HG03460 (cell line): ENCODE measurements around the gene NCAM1.
"Not testable (repeated sequence)": the region's sequence is repeated elsewhere in the genome, so short reads cannot be mapped to it uniquely, and the experiment has no call there.

Experiments
- ATAC-seq: cut with Tn5 transposase; IDR thresholded peaks from one replicate; pipeline ENCODE4 v1.9.1; 2021; ENCODE audit not compliant: unreplicated experiment

Gene NCAM1

DNA sequence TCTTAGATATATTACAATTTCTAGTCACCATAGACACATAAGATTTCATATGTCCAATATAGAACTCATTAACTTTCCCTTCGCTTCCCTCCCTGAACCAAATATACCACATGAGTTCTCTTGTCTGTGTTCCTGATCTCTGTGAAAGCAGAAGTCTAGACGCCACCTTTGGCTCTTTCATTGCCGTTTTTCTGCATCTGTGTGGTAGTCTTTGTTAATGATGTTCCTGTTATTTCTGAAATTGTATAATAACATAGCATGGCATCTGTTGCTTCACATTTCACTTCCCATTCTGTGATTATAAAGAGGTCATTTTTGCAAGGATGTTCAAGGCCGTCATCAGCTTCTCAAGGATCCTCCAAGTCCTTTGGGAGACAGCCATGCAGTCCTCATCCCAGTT, 58.5 kb downstream of the NCAM1 start:
- ATAC-seq = no peak

DNA sequence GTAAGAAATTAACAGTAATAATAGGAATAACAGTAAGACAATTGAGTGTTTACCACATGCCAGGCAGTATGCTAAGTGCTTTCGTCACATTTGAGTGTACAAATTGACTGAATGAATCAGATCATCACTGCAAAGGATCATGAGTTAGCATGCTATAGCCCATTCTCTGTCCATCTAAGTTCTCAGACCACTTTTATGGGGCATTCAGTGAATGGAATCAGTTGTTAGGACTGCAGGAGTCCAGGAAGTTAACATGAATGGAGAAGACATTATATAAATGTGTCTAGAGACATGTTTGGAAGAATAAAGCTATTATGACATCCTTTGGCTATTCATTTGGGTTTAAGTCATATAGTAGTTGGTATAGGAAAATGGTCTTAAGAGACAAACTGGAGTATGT, 59.9 kb downstream of the NCAM1 start:
- ATAC-seq = no peak

DNA sequence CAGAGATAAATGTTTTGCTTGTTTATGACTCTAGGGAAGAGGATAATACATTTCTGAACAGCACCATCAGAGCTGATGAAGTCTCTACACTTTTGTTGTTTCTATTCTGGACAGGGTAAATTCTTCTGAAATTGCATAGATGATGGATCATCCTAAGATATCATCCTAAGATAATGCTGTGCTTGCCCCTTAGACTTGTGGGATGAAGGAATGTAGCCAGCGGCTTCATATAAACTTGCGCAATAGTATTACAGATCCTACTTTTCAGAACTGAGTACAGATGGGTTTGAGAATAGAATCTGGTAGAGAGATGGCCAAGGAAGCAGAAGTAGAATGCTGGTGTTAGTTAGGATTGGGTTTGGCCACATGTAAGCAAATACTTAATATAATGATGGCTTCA, 61.0 kb downstream of the NCAM1 start:
- ATAC-seq = no peak

DNA sequence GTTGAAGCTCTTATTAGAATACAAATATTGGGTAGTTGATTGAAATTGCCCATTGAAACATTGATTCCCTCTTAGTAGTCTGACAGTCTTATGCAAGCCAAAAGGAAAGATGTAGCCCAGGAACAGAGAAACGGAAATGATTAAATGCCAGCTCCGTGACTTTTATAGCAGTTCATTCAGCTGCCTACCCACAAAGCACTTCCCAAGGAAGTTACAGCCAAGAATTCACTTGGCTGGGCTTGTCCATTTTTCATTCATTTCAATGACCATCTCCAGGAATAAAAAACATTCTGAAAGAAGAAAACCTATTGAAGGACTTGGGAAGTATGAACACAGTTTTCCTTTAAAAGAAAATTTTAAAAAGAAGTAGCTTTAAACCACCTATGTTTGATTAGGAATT, 62.0 kb downstream of the NCAM1 start:
- no peak for ATAC-seq

GRCh38 chr11:113023986-113024385, 62.8 kb downstream of the NCAM1 start:
- no peak for ATAC-seq

- no peak for ATAC-seq
Measured at GRCh38 chr11:113026778-113027177, 65.6 kb downstream of the NCAM1 start.

GRCh38 chr11:113034576-113034975, 73.4 kb downstream of the NCAM1 start:
- no peak for ATAC-seq

- ATAC-seq = no peak
Measured at GRCh38 chr11:113035708-113036107, 74.5 kb downstream of the NCAM1 start.

DNA sequence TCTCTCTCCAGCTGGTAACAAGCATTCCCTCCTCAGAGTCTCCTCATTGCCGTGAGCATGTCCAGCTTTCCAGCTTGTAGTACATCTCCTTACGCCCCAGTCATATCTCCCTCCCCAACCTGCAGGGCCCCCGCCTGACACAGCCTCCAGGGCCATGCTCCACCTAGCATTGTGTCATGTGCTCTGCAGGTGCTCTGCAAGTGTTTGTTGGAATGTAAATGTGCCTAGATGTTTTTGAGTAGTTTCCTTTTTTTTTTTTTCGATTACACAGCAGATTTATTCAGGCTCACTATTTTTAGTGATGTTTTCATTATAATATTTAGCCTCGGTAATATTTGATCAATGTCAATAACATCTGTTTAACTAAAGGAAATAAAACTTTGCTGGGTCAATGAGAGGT, 82.5 kb downstream of the NCAM1 start:
- no peak for ATAC-seq

DNA sequence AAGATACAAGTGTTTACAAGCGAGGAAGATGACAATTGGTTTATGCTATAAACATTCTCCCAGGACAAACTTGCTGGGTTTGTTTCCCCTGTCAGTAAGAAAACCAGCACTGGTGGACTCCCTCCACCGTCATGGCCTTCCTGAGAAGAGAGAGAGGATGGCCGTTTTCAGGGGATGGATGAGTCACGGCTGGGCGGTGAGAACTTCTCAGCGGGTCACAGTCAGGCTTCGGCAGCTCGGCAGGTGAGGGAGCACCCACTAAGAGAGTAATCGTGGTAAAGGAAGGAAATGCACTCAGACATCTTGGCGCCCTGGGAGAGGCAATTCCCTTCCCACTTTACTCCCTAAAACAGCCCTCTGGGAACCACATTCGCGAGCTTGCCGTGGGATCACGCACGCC, 83.9 kb downstream of the NCAM1 start:
- ATAC-seq = no peak

DNA sequence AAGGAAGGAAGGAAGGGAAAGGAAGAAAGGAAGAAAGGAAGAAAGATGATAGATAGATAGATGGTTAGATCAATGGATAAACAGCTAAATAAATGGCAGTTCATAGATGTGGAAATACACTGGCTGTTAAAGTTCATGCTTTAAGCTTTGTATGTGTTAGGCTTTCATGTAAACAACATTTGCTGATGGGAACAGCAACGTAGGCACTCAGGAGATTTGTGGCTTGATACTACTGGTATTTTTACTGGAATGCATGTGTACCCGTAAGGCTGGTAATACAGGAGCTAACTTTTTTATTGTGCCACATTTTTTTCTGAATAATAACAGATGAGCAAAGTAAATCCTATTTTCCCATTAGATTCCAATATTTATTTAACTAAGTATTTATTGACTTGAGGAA, 85.6 kb downstream of the NCAM1 start:
- no peak for ATAC-seq

DNA sequence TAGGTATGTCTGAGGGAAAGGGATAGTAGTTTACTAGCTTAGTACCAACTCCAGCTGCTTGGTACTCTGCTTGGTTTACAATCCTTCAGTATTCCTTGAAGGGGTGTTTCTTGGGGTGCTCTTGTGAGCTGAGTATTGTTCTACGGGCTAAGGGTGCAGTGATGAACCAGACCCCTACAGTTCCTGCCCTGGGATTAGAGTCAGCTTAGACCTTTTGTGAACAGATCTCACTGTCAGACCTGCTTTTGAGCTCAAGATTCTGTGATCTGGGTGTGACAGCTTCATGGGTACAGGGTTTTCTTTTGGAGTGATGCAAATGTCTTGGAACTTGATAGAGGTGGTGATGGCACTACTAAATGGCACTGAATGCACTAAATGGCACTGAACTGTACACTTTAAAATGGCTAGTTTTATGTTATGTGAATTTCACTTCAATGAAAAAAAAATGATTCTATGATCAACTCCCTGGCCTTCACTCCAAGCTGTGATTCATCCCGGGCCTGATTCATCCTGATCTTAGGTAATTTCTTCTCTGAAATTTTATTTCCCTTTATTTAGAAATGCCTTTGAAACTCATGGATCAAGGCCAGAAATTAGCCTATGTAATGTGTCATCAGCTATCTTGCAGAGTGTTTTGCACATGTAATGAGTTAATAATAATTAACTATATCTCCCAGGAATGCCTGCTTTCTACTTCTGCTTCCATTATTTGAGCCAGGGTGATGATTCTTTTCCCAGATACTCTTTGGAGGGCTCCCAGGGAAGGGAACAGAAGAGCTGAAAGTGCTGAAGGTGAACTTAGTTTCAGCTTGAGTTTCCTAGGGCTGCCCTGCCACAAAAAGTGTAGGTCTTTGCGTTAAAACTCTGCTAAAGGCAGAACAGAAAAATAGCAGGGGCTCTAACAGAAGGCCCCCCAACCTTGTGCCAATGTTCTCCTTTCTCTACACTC, 87.9 kb downstream of the NCAM1 start:
- ATAC-seq = no peak

GRCh38 chr11:113053042-113053441, 91.8 kb downstream of the NCAM1 start:
- ATAC-seq = not testable (repeated sequence)

DNA sequence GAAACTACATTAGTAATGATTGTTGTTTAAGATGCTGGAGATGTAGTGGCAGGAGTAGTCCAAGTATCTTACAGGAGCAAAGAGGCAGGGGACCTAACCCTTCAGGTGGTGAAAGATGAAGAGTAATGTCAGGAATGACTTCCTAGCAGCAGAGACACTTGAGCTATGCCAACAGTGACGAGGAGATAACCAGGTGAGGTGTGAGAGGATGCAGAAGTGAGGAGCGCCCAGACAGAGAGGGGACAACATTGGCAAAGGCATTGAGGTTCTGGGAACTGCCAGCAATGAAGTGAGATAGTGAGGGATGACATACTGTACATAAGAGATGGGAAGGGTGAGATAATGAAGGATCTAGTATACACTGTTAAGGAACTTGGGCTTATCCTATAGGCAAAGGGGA, 95.8 kb downstream of the NCAM1 start:
- ATAC-seq = no peak

DNA sequence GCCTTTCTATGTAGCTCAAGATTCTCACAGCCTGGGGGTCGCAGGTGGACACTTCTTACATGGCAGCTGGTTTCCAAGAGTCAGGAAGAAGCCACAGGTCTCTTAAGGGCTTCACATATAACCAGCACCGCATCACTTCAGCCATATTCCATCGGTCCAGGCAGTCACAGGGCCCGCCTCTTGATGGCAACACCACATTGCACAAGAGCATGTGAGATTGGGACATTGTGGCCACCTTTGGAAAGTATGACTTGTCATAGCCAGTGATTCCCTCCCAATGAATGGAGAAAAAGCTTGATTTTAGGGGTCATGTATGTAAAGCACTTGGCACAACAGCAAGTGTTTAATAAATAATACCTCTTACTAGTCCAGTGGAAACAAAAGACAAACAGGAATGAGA, 98.3 kb downstream of the NCAM1 start:
- ATAC-seq = no peak

DNA sequence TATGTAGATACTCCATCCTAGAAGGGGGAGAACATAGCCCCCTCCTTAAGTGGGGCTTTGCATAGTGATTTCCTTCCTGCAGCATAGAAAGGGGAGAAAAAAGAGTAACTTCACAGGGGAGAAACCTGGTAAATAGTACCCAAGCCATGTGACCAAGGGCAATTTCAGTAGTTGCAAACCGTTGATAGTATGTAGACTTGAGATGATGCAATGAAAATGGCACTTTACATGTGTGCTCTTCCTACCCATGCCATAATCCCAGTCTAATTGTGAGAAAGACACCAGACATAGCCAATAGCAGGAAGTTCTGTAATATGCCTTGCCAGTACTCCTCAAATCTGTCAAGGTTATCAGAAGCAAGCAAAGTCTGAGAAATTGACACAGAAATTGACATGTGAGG, 104.1 kb downstream of the NCAM1 start:
- no peak for ATAC-seq

DNA sequence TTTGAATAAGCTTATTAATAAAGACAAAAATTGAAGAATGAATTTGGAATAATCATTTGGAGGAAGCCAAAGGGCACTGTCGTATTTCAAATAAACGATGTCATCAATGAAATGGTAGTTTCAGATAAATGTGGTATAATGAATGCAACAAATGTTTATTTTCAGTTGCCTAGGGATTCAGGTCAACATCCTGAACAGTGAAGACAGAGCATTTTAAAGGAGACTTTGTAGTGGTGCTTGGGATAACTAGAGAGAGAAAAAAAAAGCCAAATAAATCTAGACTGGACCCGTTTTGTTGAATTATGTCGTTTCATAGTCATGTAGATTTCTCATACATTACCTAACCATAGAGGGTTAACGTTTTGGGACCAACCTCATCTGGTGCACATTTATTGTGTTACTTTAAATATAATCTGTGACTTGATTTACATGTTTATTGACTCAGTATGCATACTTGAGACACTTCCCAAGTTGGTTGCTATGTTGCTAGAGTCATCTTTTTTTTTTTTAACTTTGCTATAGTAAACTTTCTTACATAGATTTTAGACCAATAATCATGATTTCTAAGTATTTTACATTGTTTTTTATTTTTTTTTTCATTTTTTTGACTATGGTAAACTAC, 111.1 kb downstream of the NCAM1 start:
- ATAC-seq = no peak

GRCh38 chr11:113073290-113073953, 112.2 kb downstream of the NCAM1 start:
- no peak for ATAC-seq

- ATAC-seq = no peak
Measured at GRCh38 chr11:113075586-113076095, 114.4 kb downstream of the NCAM1 start.

DNA sequence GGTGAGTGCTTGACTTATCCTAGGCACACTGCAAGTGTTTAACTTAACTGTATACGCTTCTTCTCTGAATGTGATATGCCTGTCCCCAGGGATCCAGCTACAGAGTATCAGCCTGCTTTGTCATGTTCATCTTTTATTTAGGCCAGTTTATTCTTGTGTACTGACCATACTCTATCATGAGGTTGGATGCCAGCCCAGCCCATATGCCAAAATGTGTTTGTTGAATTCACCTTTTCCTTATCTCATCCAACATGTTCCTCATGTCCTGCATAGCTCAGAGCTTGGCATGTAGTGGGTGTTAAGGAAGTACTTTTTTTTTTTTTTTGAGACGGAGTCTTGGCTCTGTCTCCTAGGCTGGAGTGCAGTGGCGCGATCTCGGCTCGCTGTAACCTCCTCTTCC, 116.2 kb downstream of the NCAM1 start:
- ATAC-seq = no peak

DNA sequence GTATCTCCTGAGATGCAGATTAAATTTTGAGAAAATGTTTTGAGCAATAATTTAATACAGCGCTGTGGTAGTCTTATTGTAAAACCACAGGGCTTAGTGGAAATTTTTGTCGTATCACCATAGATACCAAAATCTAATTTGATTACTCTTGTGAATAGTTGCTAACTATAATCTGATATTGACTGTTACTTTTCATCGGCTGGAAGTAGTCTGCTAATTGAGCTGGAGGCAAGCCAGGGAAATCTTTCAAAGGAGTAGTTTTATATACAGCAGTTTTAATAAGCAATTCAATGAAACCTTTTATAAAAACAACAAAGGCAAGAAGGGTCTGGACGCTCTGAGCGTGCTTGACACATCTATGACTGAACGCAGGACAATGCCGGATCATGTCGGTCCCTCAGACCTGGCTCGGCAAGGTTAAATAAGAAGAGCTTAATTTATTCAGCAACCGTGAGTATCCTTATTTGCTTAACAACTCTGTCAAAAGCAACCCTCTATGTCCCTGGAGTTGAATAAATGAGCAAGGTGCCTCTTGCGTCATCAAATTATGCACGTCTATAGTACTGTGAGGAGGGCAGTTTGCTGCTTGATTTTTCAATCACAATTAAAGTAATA, 121.2 kb downstream of the NCAM1 start:
- ATAC-seq = no peak
